HG03521 (cell line): Measurements from ENCODE around the gene PRR11.
"Not testable (repeated sequence)": the region's sequence is repeated elsewhere in the genome, so short reads cannot be mapped to it uniquely, and the experiment has no call there.

Experiments
- ATAC-seq: cut with Tn5 transposase; IDR thresholded peaks from one replicate; pipeline ENCODE4 v1.9.1; 2021; ENCODE audit warnings: mild to moderate bottlenecking, moderate library complexity; ENCODE audit not compliant: unreplicated experiment

PRR11 gene

GRCh38 chr17:59151006-59151405, 4.5 kb upstream of the PRR11 start:
- ATAC-seq = no peak

GRCh38 chr17:59151591-59151990, 4.0 kb upstream of the PRR11 start:
- no peak for ATAC-seq

GRCh38 chr17:59152925-59153324, 2.6 kb upstream of the PRR11 start:
- no peak for ATAC-seq

- ATAC-seq = no peak
Measured at GRCh38 chr17:59154292-59154720, 1.2 kb upstream of the PRR11 start.

- peak; percentile 74 for ATAC-seq
Measured at GRCh38 chr17:59154721-59155438, 666 bp upstream of the PRR11 start, which contains the start of gene SKA2. TSS of gene SKA2 (minus strand) at chr17:59155186. CDS start at chr17:59155163, 23 bp downstream.

- no peak for ATAC-seq
Measured at GRCh38 chr17:59160157-59161025, 4.8 kb downstream of the PRR11 start.

GRCh38 chr17:59161477-59161876, 5.9 kb downstream of the PRR11 start:
- ATAC-seq = no peak

GRCh38 chr17:59165933-59166342, 10.4 kb downstream of the PRR11 start:
- no peak for ATAC-seq

- ATAC-seq = no peak
Measured at GRCh38 chr17:59167571-59168001, 12.0 kb downstream of the PRR11 start.

- ATAC-seq = no peak
Measured at GRCh38 chr17:59172436-59173004, 17.0 kb downstream of the PRR11 start.

GRCh38 chr17:59174671-59175070, 19.1 kb downstream of the PRR11 start:
- ATAC-seq = no peak

GRCh38 chr17:59175076-59175475, 19.5 kb downstream of the PRR11 start:
- no peak for ATAC-seq

- ATAC-seq = no peak
Measured at GRCh38 chr17:59178266-59178985, 22.9 kb downstream of the PRR11 start.

GRCh38 chr17:59179601-59180000, 24.1 kb downstream of the PRR11 start:
- ATAC-seq = not testable (repeated sequence)

GRCh38 chr17:59180626-59181025, 25.1 kb downstream of the PRR11 start:
- no peak for ATAC-seq

- ATAC-seq = no peak
Measured at GRCh38 chr17:59181481-59181880, 25.9 kb downstream of the PRR11 start.

- no peak for ATAC-seq
Measured at GRCh38 chr17:59185997-59186396, 30.5 kb downstream of the PRR11 start.

- ATAC-seq = no peak
Measured at GRCh38 chr17:59186850-59187249, 31.3 kb downstream of the PRR11 start.

GRCh38 chr17:59190806-59191205, 35.3 kb downstream of the PRR11 start:
- ATAC-seq = no peak

- ATAC-seq = no peak
Measured at GRCh38 chr17:59193336-59193862, 37.9 kb downstream of the PRR11 start.

- no peak for ATAC-seq
Measured at GRCh38 chr17:59199398-59199797, 43.9 kb downstream of the PRR11 start.
